IgD-negative memory B cell (primary cell): ENCODE results near the gene OTOG. TPM values are rescaled to one million over a fixed set of nuclear protein-coding genes. Genes with fewer than 3 reads are reported as not detected.

Experiments used
- H3K27ac Mint-ChIP-seq, 3 donors: one replicate each; pipeline ENCODE4 v1.8.0; 2020 to 2022; ENCODE audit warnings: mild to moderate bottlenecking in 3 of 3, mixed read lengths in 3 of 3, moderate library complexity in 1 of 3
- H3K27me3 Mint-ChIP-seq: one replicate; pipeline ENCODE4 v1.8.0; 2021; ENCODE audit warnings: mixed read lengths
- H3K36me3 Mint-ChIP-seq: one replicate; pipeline ENCODE4 v1.8.0; 2020; ENCODE audit warnings: mild to moderate bottlenecking, mixed read lengths
- H3K4me1 Mint-ChIP-seq, 3 donors: one replicate each; pipeline ENCODE4 v1.8.0; 2020 to 2022; ENCODE audit warnings: mixed read lengths in 3 of 3, mild to moderate bottlenecking in 1 of 3
- H3K4me3 Mint-ChIP-seq, 4 donors: one replicate each; pipeline ENCODE4 v1.8.0; 2020 to 2022; ENCODE audit warnings: mild to moderate bottlenecking in 4 of 4, mixed read lengths in 4 of 4, moderate library complexity in 3 of 4
- H3K9me3 Mint-ChIP-seq, 3 donors: one replicate each; pipeline ENCODE4 v1.8.0; 2020 to 2021; ENCODE audit warnings: mixed read lengths in 3 of 3, mild to moderate bottlenecking in 1 of 3
- polyA plus RNA-seq: library from polyadenylated mRNA; unstranded; fragments of 300-500 nt; fragmentation: Illumina TruSeq; gene quantifications from one replicate; pipeline ENCODE4 v1.2.3, GENCODE V29; 2021

The OTOG gene
- polyA plus RNA-seq, 1 donor from 2014 or later, result not detected

- H3K27ac Mint-ChIP-seq, result peak overlapping the region in 1 of 3 donors; percentile 17
- H3K36me3 Mint-ChIP-seq, result no peaks in the 10 kb centered on the region
- H3K4me3 Mint-ChIP-seq, result no peak overlapping the region
- no peaks in the 10 kb centered on the region for H3K9me3 Mint-ChIP-seq
- H3K27me3 Mint-ChIP-seq, result peaks cover 6% of the 10 kb centered on the region
- H3K4me1 Mint-ChIP-seq, result peaks cover 0 to 4% (median 0%) of the 10 kb centered on the region in 3 donors
These were observed 27.4 kb downstream of the OTOG start for GRCh38 chr11:17574141-17575091.

GRCh38 chr11:17575431-17576425 is 28.7 kb downstream of the OTOG start:
- no peak overlapping the region for H3K27ac Mint-ChIP-seq
- H3K4me3 Mint-ChIP-seq, result no peak overlapping the region
- H3K9me3 Mint-ChIP-seq, result peaks cover 0 to 2% (median 0%) of the 10 kb centered on the region in 3 donors
- H3K4me1 Mint-ChIP-seq, result peaks cover 0 to 4% (median 0%) of the 10 kb centered on the region in 3 donors
- peaks cover 6% of the 10 kb centered on the region for H3K27me3 Mint-ChIP-seq
- no peaks in the 10 kb centered on the region for H3K36me3 Mint-ChIP-seq

- H3K4me1 Mint-ChIP-seq, result peaks cover 0 to 3% (median 0%) of the 10 kb centered on the region in 3 donors
- H3K4me3 Mint-ChIP-seq, result no peak overlapping the region
- H3K9me3 Mint-ChIP-seq, result peaks cover 0 to 2% (median 1%) of the 10 kb centered on the region in 3 donors
- no peak overlapping the region for H3K27ac Mint-ChIP-seq
- H3K36me3 Mint-ChIP-seq, result no peaks in the 10 kb centered on the region
- peaks cover 6% of the 10 kb centered on the region for H3K27me3 Mint-ChIP-seq
These were observed 31.2 kb downstream of the OTOG start for GRCh38 chr11:17578296-17578695.

- Mint-ChIP-seq H3K27me3 (peaks cover 6% of the 10 kb centered on the region), H3K36me3 (no peaks in the 10 kb centered on the region), H3K9me3 (peaks cover 0 to 2% (median 1%) of the 10 kb centered on the region in 3 donors), H3K27ac (no peak overlapping the region), H3K4me1 (no peaks in the 10 kb centered on the region), H3K4me3 (no peak overlapping the region)
These were observed 31.9 kb downstream of the OTOG start for GRCh38 chr11:17578958-17579357.

GRCh38 chr11:17579451-17579850 is 32.4 kb downstream of the OTOG start:
- Mint-ChIP-seq H3K4me3 (no peak overlapping the region), H3K4me1 (no peaks in the 10 kb centered on the region), H3K36me3 (no peaks in the 10 kb centered on the region), H3K27ac (no peak overlapping the region), H3K9me3 (peaks cover 0 to 2% (median 1%) of the 10 kb centered on the region in 3 donors), H3K27me3 (peaks cover 6% of the 10 kb centered on the region)

- Mint-ChIP-seq H3K27ac (no peak overlapping the region), H3K9me3 (peaks cover 0 to 2% (median 1%) of the 10 kb centered on the region in 3 donors), H3K27me3 (peaks cover 6% of the 10 kb centered on the region), H3K4me3 (no peak overlapping the region), H3K4me1 (no peaks in the 10 kb centered on the region), H3K36me3 (no peaks in the 10 kb centered on the region)
These were observed 33.2 kb downstream of the OTOG start for GRCh38 chr11:17580271-17580670.

GRCh38 chr11:17581036-17581731 is 34.1 kb downstream of the OTOG start:
- Mint-ChIP-seq H3K27ac (no peak overlapping the region), H3K9me3 (peaks cover 0 to 2% (median 1%) of the 10 kb centered on the region in 3 donors), H3K4me3 (no peak overlapping the region), H3K4me1 (no peaks in the 10 kb centered on the region), H3K36me3 (no peaks in the 10 kb centered on the region), H3K27me3 (peaks cover 6% of the 10 kb centered on the region)

GRCh38 chr11:17581732-17582053 is 34.6 kb downstream of the OTOG start:
- Mint-ChIP-seq H3K4me3 (no peak overlapping the region), H3K4me1 (no peaks in the 10 kb centered on the region), H3K27me3 (peaks cover 6% of the 10 kb centered on the region), H3K9me3 (peaks cover 0 to 2% (median 1%) of the 10 kb centered on the region in 3 donors), H3K27ac (no peak overlapping the region), H3K36me3 (no peaks in the 10 kb centered on the region)

GRCh38 chr11:17585911-17586695 is 39.0 kb downstream of the OTOG start:
- H3K9me3 Mint-ChIP-seq, result peaks cover 0 to 1% (median 0%) of the 10 kb centered on the region in 3 donors
- no peak overlapping the region for H3K27ac Mint-ChIP-seq
- no peak overlapping the region for H3K4me3 Mint-ChIP-seq
- no peaks in the 10 kb centered on the region for H3K27me3 Mint-ChIP-seq
- no peaks in the 10 kb centered on the region for H3K4me1 Mint-ChIP-seq
- H3K36me3 Mint-ChIP-seq, result no peaks in the 10 kb centered on the region

GRCh38 chr11:17588166-17588565 is 41.1 kb downstream of the OTOG start:
- no peak overlapping the region for H3K4me3 Mint-ChIP-seq
- H3K9me3 Mint-ChIP-seq, result no peaks in the 10 kb centered on the region
- no peak overlapping the region for H3K27ac Mint-ChIP-seq
- H3K27me3 Mint-ChIP-seq, result peaks cover 2% of the 10 kb centered on the region
- no peaks in the 10 kb centered on the region for H3K4me1 Mint-ChIP-seq
- H3K36me3 Mint-ChIP-seq, result no peaks in the 10 kb centered on the region

- H3K27me3 Mint-ChIP-seq, result peaks cover 3% of the 10 kb centered on the region
- no peak overlapping the region for H3K27ac Mint-ChIP-seq
- H3K9me3 Mint-ChIP-seq, result no peaks in the 10 kb centered on the region
- no peaks in the 10 kb centered on the region for H3K36me3 Mint-ChIP-seq
- no peaks in the 10 kb centered on the region for H3K4me1 Mint-ChIP-seq
- H3K4me3 Mint-ChIP-seq, result no peak overlapping the region
These were observed 41.7 kb downstream of the OTOG start for GRCh38 chr11:17588721-17589120.

GRCh38 chr11:17590463-17590862 is 43.4 kb downstream of the OTOG start:
- Mint-ChIP-seq H3K9me3 (peaks cover 2 to 7% (median 2%) of the 10 kb centered on the region in 3 donors), H3K4me3 (no peak overlapping the region), H3K27ac (no peak overlapping the region), H3K36me3 (peaks cover 2% of the 10 kb centered on the region), H3K4me1 (no peaks in the 10 kb centered on the region), H3K27me3 (peaks cover 3% of the 10 kb centered on the region)

GRCh38 chr11:17591293-17591692 is 44.2 kb downstream of the OTOG start:
- Mint-ChIP-seq H3K36me3 (peaks cover 2% of the 10 kb centered on the region), H3K27ac (no peak overlapping the region), H3K9me3 (peaks cover 2 to 8% (median 2%) of the 10 kb centered on the region in 3 donors), H3K4me3 (no peak overlapping the region), H3K4me1 (no peaks in the 10 kb centered on the region), H3K27me3 (peaks cover 4% of the 10 kb centered on the region)
